Measurements from ENCODE around the gene MAP7D1. TPM values are rescaled to one million over a fixed set of nuclear protein-coding genes. Genes with fewer than 3 reads are reported as not detected.
"Not testable (repeated sequence)": the region's sequence is repeated elsewhere in the genome, so short reads cannot be mapped to it uniquely, and the experiment has no call there.

Gene MAP7D1
- total and polyA plus RNA-seq, 2 donors (not counting 1 experiment from before 2014, with no cell fraction given) = 70.6 to 78.4 TPM

GRCh38 chr1:36183309-36183856 is 27.4 kb downstream of the MAP7D1 start:
- Histone ChIP-seq H3K79me2 (ENCODE audit: control insufficient read depth, insufficient read depth, low read length) (no peaks in the 10 kb centered on the region), H3K36me3 (ENCODE audit: control insufficient read depth, insufficient read depth, low read length) (peaks cover 19% of the 10 kb centered on the region), H2AFZ (ENCODE audit: low read length) (no peak overlapping the region), H3K9me3 (ENCODE audit: control insufficient read depth, insufficient read depth, low read depth, low read length) (no peaks in the 10 kb centered on the region), H3K4me1 (ENCODE audit: control insufficient read depth, extremely low read depth, insufficient read depth, low read length) (peaks cover under 1% of the 10 kb centered on the region), H3K27ac (ENCODE audit: insufficient read depth, low read length) (no peak overlapping the region), H4K20me1 (ENCODE audit: control insufficient read depth, extremely low read depth, insufficient read depth, low read length) (no peaks in the 10 kb centered on the region), H3K4me2 (ENCODE audit: extremely low read depth, insufficient read depth, low read length) (no peak overlapping the region), H3K9ac (ENCODE audit: insufficient read depth, low read length) (no peak overlapping the region), H3K4me3 (replicated peaks in 1 of 4; ENCODE audit: control extremely low read depth in 1 of 4, insufficient read depth in 1 of 4, low read depth in 3 of 4, low read length in 4 of 4) (no peak overlapping the region), H3K27me3 (ENCODE audit: control insufficient read depth, insufficient read depth, low read length) (no peaks in the 10 kb centered on the region)
- peak; percentile 41 to 43 for DNase-seq (ENCODE audit: low read depth in 2 of 2)
- TF ChIP-seq CTCF (conservative IDR thresholded peaks at IDR 0.05 in 1 of 2, IDR thresholded peaks at IDR 0.05 in 1 of 2; ENCODE audit: low read depth in 1 of 2, low read length in 2 of 2) (no peak), EZH2 (IDR thresholded peaks at IDR 0.05; ENCODE audit: low read length, missing control alignments) (no peak)

- Histone ChIP-seq H4K20me1 (ENCODE audit: control insufficient read depth, extremely low read depth, insufficient read depth, low read length) (no peaks in the 10 kb centered on the region), H3K4me2 (ENCODE audit: extremely low read depth, insufficient read depth, low read length) (peak overlapping the region; percentile 46), H3K36me3 (ENCODE audit: control insufficient read depth, insufficient read depth, low read length) (peaks cover 1% of the 10 kb centered on the region), H3K4me1 (ENCODE audit: control insufficient read depth, extremely low read depth, insufficient read depth, low read length) (peaks cover 2% of the 10 kb centered on the region), H2AFZ (ENCODE audit: low read length) (peak overlapping the region; percentile 75), H3K27me3 (ENCODE audit: control insufficient read depth, insufficient read depth, low read length) (no peaks in the 10 kb centered on the region), H3K27ac (ENCODE audit: insufficient read depth, low read length) (peak overlapping the region; percentile 71), H3K4me3 (replicated peaks in 1 of 4; ENCODE audit: control extremely low read depth in 1 of 4, insufficient read depth in 1 of 4, low read depth in 3 of 4, low read length in 4 of 4) (no peak overlapping the region), H3K79me2 (ENCODE audit: control insufficient read depth, insufficient read depth, low read length) (no peaks in the 10 kb centered on the region), H3K9me3 (ENCODE audit: control insufficient read depth, insufficient read depth, low read depth, low read length) (no peaks in the 10 kb centered on the region), H3K9ac (ENCODE audit: insufficient read depth, low read length) (peak overlapping the region; percentile 17)
- DNase-seq (ENCODE audit: low read depth in 2 of 2) = peak; percentile 87 to 90
- TF ChIP-seq CTCF (conservative IDR thresholded peaks at IDR 0.05 in 1 of 2, IDR thresholded peaks at IDR 0.05 in 1 of 2; ENCODE audit: low read depth in 1 of 2, low read length in 2 of 2) = peak; percentile 91 to 92
- TF ChIP-seq EZH2 (IDR thresholded peaks at IDR 0.05; ENCODE audit: low read length, missing control alignments) = no peak
Observed at GRCh38 chr1:36187800-36188593, 32.0 kb downstream of the MAP7D1 start.

- H3K9me3 ChIP-seq (ENCODE audit: control insufficient read depth, insufficient read depth, low read depth, low read length); H3K9ac ChIP-seq (ENCODE audit: insufficient read depth, low read length); H3K36me3 ChIP-seq (ENCODE audit: control insufficient read depth, insufficient read depth, low read length); H3K4me1 ChIP-seq (ENCODE audit: control insufficient read depth, extremely low read depth, insufficient read depth, low read length); H4K20me1 ChIP-seq (ENCODE audit: control insufficient read depth, extremely low read depth, insufficient read depth, low read length); H3K27me3 ChIP-seq (ENCODE audit: control insufficient read depth, insufficient read depth, low read length); H3K79me2 ChIP-seq (ENCODE audit: control insufficient read depth, insufficient read depth, low read length); H3K4me2 ChIP-seq (ENCODE audit: extremely low read depth, insufficient read depth, low read length); DNase-seq (ENCODE audit: low read depth in 2 of 2); H2AFZ ChIP-seq (ENCODE audit: low read length); H3K4me3 ChIP-seq (replicated peaks in 1 of 4; ENCODE audit: control extremely low read depth in 1 of 4, insufficient read depth in 1 of 4, low read depth in 3 of 4, low read length in 4 of 4); H3K27ac ChIP-seq (ENCODE audit: insufficient read depth, low read length): not testable (repeated sequence)
Observed at GRCh38 chr1:36196805-36197204, 40.8 kb downstream of the MAP7D1 start.
